Adrenal gland (tissue), 5 donors: ENCODE results near the gene RNF2.

Source experiments
- POLR2A ChIP-seq, 2 donors: fragments of 450-650 bp; IDR thresholded peaks; one replicate each; pipeline ENCODE4 v1.6.1; 2017; ENCODE audit warnings: antibody characterized with exemption in 2 of 2, mild to moderate bottlenecking in 2 of 2, moderate library complexity in 1 of 2
- TF ChIP-seq, protein P1 (sequence below), 6 experiments: fragments of 450-650 bp in 4 of 6; fragments of 200-600 bp in 2 of 6; sonication (generic) in 1 of 6; IDR thresholded peaks; 1 replicate in 5 of 6; 2 replicates in 1 of 6; pipeline versions ENCODE4 v1.5.1 to v1.8.0; 2016 to 2021; ENCODE audit warnings: antibody characterized with exemption in 6 of 6, mild to moderate bottlenecking in 2 of 6, moderate library complexity in 1 of 6
- donor health status: DM: no; HTN: no; CAD: no.

DNA sequence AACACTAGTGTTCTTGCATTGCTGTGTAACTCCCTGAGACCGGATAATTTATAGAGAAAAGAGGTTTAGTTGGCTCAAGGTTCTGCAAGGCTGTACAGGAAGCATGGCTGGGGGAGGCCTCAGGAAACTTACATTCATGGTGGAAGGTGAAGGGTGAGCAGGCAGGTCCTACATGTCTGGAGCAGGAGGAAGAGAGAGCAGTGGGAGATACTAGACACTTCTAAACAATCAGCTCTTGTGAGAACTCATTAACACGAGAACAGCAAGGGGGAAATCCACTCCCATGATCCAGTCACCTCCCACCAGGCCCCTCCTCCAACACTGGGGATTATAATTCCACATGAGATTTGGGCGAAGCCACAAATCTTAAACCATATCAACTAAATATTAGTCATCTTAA lies 30.1 kb downstream of the RNF2 start:
- TF ChIP-seq, protein P1, sequence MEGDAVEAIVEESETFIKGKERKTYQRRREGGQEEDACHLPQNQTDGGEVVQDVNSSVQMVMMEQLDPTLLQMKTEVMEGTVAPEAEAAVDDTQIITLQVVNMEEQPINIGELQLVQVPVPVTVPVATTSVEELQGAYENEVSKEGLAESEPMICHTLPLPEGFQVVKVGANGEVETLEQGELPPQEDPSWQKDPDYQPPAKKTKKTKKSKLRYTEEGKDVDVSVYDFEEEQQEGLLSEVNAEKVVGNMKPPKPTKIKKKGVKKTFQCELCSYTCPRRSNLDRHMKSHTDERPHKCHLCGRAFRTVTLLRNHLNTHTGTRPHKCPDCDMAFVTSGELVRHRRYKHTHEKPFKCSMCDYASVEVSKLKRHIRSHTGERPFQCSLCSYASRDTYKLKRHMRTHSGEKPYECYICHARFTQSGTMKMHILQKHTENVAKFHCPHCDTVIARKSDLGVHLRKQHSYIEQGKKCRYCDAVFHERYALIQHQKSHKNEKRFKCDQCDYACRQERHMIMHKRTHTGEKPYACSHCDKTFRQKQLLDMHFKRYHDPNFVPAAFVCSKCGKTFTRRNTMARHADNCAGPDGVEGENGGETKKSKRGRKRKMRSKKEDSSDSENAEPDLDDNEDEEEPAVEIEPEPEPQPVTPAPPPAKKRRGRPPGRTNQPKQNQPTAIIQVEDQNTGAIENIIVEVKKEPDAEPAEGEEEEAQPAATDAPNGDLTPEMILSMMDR (IDR thresholded peaks at IDR 0.05) = no peak
- no peak for TF ChIP-seq POLR2A (IDR thresholded peaks at IDR 0.05)
